Renal pelvis (tissue), 4 donors: Measurements from ENCODE around the gene GYPC. TPM values are rescaled to one million over a fixed set of nuclear protein-coding genes. Genes with fewer than 3 reads are reported as not detected.
A peak's percentile ranks its signal among the peaks of the same experiment; 100 is the strongest.
"Not testable (repeated sequence)": the region's sequence is repeated elsewhere in the genome, so short reads cannot be mapped to it uniquely, and the experiment has no call there.

Source experiments
- DNase-seq: peaks from one replicate; pipeline ENCODE4 v3.0.0-alpha.2; 2013
- polyA plus RNA-seq, 3 donors: library from polyadenylated mRNA; unstranded; fragments of 120-200 nt; gene quantifications; one replicate each; pipeline ENCODE4 v1.2.1, GENCODE V29; 2013; ENCODE audit not compliant: insufficient read length in 3 of 3

GYPC gene
- polyA plus RNA-seq, 3 donors: 57.1 to 66.0 (median 63.5) TPM

- DNase-seq: no peak
These were observed 11.2 kb upstream of the GYPC start for GRCh38 chr2:126644630-126645191.

- no peak for DNase-seq
These were observed 10.7 kb upstream of the GYPC start for GRCh38 chr2:126645211-126645618.

DNA sequence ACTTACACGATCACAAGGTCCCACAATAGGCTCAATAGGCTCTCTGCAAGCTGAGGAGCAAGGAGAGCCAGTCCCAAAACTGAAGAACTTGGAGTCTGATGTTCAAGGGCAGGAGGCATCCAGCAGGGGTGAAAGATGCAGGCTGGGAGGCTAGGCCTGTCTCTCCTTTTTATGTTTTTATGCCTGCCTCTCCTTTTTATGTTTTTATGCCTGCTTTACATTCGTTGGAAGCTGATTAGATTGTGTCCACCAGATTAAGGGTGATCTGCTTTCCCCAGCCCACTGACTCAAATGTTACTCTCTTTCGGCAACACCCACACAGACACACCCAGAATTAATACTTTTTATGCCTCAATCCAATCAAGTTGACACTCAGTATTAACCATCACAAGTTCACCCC lies 9.9 kb upstream of the GYPC start:
- no peak for DNase-seq

DNA sequence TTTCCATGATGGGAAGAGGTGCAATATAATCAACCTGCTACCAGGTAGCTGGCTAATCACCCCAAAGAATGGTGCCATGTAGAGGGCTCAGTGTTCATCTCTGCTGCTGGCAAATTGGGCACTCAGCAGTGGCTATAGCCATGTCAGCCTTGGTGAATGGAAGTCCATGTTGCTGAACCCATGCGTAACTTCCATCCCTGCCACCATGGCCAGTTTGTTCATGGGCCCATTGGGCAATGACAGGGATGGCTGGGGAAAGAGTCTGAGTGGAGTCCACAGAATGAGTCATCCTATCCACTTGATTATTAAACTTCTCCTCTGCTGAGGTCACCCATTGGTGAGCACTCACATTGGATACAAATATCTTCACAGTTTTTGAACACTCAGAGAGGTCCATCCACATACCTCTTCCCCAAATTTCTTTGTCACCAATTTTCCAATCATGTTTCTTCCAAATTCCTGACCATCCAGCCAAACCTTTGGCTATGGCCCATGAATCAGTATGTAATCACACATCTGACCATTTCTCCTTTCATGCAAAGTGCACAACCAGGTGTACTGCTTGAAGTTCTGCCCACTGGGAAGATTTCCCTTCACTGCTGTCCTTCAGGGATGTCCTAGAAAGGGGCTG lies 8.1 kb upstream of the GYPC start:
- not testable (repeated sequence) for DNase-seq

DNA sequence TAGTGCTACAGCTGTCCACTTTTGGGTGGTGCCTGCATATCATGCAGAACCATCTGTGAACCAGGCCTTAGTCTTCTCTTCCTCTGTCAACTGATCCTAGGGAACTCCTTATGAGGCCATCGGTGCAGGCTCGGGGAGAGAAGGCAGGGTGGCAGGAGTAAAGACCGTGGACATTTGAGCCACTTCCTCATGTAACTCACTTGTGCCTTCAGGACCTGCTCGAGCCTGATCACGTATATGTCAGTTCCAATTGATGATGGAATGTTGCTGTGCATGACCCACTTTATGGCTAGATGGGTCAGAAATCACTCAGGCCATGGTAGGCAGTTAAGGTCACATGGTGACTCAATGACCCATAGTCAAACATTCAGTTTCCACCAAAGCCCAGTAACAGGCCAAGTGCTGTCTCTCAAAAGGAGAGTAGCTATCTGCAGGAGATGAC lies 7.6 kb upstream of the GYPC start:
- not testable (repeated sequence) for DNase-seq

DNA sequence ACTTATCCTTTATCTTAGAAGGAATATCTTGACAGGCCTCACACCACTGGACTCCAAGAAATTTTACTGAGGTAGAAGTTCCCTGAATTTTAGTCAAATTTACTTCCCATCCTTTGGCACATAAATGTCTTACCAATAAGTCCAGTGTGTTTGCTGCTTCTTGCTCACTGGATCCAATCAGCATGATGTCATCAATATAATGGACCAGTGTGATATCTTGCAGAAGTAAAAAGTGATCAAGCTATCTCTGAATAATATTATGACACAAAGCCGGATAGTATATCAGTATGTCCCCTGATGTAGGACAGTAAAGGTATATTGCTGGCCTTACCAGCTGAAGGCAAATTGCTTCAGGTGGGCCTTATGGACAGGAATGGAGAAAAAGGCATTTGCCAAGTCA lies 6.9 kb upstream of the GYPC start:
- no peak for DNase-seq

- no peak for DNase-seq
These were observed 5.0 kb upstream of the GYPC start for GRCh38 chr2:126650994-126651393.

GRCh38 chr2:126652323-126652891 lies 3.6 kb upstream of the GYPC start:
- no peak for DNase-seq

DNA sequence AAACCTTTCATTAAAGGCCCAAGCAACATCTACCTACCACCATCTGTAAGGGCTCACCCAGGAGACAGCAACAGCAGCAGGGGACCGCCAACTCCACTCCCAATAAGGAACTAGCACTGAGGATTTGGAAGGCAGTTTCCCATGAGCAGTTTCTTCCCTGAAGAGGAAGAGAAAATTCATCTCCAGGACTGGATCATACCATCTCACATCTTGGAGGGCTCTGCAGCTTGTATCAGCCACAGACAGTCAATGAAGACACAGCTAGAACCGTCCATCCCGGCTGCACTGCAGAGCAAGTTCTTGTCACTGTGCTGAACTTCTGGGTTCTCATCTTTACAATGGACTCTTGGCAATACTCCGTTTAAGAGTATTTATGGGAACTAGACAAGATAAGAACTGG lies 2.8 kb upstream of the GYPC start:
- no peak for DNase-seq

DNA sequence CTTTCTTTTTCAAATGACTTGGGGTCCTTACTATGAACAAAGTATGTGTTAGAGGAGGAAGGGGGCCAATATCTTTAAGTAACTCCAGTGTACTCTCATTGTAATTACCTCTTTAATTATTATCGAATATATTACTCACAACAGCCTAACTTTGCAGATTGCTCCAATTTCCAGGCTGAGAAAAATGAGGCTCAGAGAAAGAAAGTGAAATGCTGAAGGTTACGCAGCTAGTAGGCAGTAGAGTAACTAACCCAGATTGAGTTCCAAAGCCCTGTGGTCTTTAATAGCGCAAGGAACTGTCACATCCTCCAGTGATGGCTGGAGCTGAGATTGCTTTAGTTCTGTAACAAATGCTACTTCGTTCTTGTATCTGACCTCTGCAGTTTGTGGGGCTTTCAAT lies 2.2 kb upstream of the GYPC start:
- no peak for DNase-seq

GRCh38 chr2:126655051-126655450 lies 907 bp upstream of the GYPC start:
- no peak for DNase-seq

DNA sequence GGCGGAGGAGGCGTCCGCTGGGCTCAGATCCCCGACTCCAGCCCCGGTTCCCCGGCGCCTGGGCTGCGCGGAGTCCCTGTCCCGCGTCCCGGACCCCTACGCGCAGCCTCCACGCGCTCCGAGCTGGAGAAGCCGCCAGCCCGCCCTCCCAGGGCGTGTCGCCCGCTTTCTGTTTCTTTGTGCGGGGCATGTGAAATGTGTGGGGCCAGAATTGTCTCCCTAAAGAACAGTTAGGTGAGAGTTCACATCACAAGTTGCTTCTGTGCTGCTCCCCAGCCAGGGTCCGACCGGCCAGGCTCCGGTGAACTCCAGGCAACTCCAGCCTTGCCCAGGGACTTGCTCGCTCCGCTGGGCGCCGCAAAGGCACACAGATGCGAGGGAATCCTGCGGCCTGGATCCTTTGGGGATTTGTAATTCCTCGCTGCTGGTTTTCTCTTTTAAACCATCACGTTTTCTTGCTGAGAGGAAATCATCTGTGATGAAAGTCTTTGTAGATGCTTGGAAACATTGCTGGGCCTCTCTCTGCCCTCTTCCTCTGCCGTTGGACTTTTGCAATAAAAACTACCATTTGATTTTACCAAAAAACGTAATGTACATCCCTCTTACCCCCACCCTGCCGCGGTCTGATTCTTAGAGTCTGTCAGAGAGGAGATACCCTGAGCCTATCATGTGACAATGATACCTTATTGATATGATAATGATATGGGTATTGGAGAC lies 631 bp downstream of the GYPC start:
- DNase-seq: peak; percentile 48

- DNase-seq: no peak
These were observed 1.2 kb downstream of the GYPC start for GRCh38 chr2:126657148-126657635.

DNA sequence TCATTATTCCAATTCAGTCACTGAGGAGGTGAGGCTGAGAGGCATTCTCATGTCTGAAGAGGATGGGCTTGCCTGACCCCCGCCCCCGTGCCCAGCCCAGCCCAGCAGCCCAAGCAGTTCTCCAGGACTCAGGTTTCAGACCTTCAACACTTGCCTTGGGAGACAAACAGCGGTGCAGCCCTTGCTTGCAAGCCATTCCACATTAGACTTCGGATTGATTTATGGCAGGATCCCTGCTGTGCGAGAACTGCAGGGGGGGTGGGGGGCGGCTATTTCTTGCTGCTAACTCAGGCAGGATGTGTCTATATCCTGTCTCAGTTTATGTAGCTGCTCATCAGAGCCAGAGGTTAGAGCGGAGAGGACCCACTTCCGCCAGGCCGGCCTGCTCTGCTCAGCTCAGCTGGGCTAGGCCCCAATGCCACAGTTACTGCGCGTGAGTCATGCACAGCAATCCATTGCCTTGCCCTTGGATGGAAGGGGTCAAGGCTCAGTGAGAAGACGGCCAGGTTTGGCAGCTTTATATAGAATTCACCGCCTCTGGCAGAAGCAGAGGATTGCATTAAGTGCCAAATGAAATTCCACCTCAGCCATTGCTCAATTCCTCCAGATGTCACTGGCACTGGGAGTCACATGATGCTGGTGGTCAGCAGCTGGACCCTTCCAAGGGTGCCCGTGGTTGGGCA lies 1.8 kb downstream of the GYPC start:
- DNase-seq: peak; percentile 86

DNA sequence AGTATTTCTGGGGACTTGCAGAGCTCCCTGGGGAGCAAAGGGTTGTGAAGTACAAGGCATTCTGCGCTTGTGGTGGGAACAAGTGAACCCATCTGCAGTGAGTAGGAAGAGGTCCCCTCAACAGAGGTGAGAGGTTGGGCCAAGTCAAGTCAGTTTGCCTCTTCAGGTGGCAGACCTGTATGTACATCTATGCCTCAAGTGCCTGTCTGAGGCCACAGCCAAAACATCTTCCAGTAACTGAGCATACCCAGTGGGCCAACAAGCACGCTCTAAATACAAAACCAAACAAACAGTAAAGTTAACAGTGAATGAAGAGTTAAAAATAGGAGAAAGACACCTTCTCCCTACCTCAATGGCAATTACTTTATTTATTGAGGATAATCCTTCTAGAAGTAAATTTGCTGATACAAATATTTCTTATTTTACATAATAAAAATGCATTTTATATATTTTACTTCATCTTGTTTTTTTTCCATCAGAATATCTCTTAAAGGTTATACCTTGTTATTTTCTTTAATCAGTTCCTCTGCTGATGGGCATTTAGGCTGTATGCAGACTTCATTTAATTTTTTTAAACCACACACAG lies 2.5 kb downstream of the GYPC start:
- no peak for DNase-seq

DNA sequence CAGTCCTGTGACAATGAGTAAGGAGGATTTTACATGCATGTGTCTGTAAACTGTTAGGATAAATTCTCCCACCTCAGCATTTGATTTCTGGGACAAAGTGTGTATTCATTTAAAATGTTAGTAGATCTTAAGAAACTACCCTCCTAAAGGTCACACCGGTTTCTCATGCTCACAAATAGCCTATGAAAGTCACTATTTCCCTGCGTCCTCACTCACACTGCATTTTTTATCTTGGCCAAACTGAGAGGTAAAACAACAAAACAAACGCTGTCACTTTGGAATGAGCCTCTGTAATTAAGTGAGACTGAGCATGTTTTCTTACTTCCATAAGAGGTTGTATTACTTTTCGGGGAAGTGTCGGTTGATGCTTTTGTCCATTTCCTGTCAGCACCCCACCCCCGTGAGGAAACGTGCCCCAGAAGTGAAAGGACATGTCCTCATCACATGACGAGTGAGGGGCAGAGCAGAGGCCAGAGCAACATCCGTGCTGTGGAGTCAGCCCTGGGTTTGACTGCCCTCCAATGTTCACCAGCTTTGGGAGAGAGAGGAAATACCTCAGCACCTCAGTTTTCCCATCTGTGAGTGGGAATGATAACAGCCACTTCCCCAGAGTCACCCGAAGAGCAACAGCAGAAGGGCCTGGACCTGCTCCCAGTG lies 3.1 kb downstream of the GYPC start:
- peak; percentile 48 for DNase-seq

GRCh38 chr2:126659562-126660467 lies 3.9 kb downstream of the GYPC start:
- no peak for DNase-seq

DNA sequence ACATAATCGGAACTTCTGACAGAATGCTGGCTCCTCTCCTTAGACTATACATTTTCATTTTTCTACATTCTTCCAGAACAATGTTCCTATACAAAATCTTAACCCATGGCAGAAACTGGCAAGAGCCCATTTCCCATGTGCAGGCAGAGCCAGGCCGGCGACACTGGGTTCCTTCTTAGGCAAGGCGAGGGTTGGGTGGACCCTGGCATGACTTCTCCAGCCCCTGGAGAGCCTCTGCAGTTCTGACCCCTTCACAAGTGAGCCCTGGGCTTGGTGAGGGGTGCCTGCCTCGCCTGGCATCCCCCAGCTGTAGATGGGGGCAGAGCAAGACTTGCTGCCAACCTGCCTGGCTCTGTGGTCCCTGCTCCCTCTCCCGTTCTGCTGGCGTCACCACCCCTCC lies 5.0 kb downstream of the GYPC start:
- no peak for DNase-seq

GRCh38 chr2:126661702-126662500 lies 5.9 kb downstream of the GYPC start:
- no peak for DNase-seq
